ENCODE results near the gene MAT2A. TPM values are rescaled to one million over a fixed set of nuclear protein-coding genes. Genes with fewer than 3 reads are reported as not detected.
A peak's percentile ranks its signal among the peaks of the same experiment; 100 is the strongest.

MAT2A gene
- total and polyA plus RNA-seq, 9 of the 15 experiments (the other 6 are each of a cell fraction or from before 2014, with no cell fraction given), result 130 to 1,027 (median 240) TPM

DNA sequence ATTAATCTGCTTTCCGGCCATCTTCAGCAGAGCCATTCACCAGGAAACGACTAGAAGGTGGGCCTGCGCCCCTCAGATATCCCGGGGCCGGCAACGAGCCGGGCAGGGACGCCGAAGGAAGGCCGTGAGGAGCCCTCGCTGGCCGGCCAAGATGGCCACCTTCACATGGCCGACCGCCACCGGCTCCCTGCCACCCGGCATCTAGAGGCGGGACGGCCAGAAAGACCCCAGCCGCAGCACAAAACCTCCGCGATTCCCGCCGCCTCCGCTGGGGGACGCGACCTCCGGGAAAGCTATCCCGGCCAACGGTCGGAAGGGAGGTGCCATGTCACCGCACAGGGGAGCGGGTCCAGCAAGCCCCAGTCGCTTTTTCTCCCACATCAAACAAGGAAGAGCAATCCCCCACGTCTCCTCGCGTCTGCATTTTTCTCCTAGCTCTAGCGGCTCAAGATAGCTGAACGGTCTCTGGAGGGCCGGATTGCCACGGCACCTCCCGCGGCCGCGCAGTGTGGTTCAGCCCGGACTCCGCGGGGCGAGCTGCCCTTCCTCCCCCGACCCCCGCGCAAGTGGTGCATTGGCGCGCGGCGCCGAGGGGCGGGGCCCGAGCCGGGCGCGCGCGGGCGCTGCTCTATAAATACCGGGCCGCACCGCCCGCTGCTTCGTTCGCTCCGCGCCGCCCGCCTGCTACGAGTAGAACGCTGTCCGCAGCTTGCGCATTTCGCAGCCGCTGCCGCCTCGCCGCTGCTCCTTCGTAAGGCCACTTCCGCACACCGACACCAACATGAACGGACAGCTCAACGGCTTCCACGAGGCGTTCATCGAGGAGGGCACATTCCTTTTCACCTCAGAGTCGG lies at the start of gene MAT2A (continued):
- TF ChIP-seq KLF6 (CRISPR knock-in tag; IDR thresholded peaks at IDR 0.05; ENCODE audit: borderline replicate concordance) (0 out of 2 replicates have a peak, but pooled peaks have one; percentile 21), MITF (IDR thresholded peaks at IDR 0.05) (peak; percentile 24; the same call in 1 of the 2 replicates), TBL1XR1 (IDR thresholded peaks at IDR 0.05; ENCODE audit: low read length in 2 of 2) (peak; percentile 20 to 94; a peak in 3 of 4 replicates), BDP1 (IDR thresholded peaks at IDR 0.05; ENCODE audit: insufficient read depth, insufficient read length) (no peak), POLR3G (IDR thresholded peaks at IDR 0.05; ENCODE audit: extremely low read depth, insufficient read length, insufficient replicate concordance) (no peak), MCM2 (IDR thresholded peaks at IDR 0.05; ENCODE audit: low read depth) (no peak), PURB (CRISPR knock-in tag; IDR thresholded peaks at IDR 0.05; ENCODE audit: low read depth) (no peak), ZNF717 (CRISPR knock-in tag; IDR thresholded peaks at IDR 0.05) (peak; percentile 59; the same call in 1 of the 2 replicates), KAT7 (CRISPR knock-in tag; IDR thresholded peaks at IDR 0.05; ENCODE audit: borderline replicate concordance) (peak; percentile 99; the same call in 1 of the 2 replicates), ZZZ3 (IDR thresholded peaks at IDR 0.05) (no peak), RUNX1 (IDR thresholded peaks at IDR 0.05; ENCODE audit: low read depth) (0 out of 2 replicates have a peak, but pooled peaks have one; percentile 60), CGGBP1 (CRISPR knock-in tag; IDR thresholded peaks at IDR 0.05) (peak; percentile 55), RBM22 (IDR thresholded peaks at IDR 0.05; ENCODE audit: low read depth, low read length, poor library complexity, severe bottlenecking) (no peak), FOXK2 (conservative IDR thresholded peaks at IDR 0.05 in 1 of 2, IDR thresholded peaks at IDR 0.05 in 1 of 2; ENCODE audit: low read depth in 2 of 2) (peak; percentile 14 to 100; a peak in 2 of 4 replicates), DACH1 (IDR thresholded peaks at IDR 0.05; ENCODE audit: partially characterized antibody) (no peak), ZNF133 (CRISPR knock-in tag; IDR thresholded peaks at IDR 0.05) (no peak), ZNF41 (CRISPR knock-in tag; conservative IDR thresholded peaks at IDR 0.05) (no peak), SUPT5H (IDR thresholded peaks at IDR 0.05) (peak; percentile 100), SREBF1 (IDR thresholded peaks at IDR 0.05; ENCODE audit: borderline replicate concordance, low read depth, low read length) (peak; percentile 72; the same call in 1 of the 2 replicates)
- TF ChIP-seq, protein P1, sequence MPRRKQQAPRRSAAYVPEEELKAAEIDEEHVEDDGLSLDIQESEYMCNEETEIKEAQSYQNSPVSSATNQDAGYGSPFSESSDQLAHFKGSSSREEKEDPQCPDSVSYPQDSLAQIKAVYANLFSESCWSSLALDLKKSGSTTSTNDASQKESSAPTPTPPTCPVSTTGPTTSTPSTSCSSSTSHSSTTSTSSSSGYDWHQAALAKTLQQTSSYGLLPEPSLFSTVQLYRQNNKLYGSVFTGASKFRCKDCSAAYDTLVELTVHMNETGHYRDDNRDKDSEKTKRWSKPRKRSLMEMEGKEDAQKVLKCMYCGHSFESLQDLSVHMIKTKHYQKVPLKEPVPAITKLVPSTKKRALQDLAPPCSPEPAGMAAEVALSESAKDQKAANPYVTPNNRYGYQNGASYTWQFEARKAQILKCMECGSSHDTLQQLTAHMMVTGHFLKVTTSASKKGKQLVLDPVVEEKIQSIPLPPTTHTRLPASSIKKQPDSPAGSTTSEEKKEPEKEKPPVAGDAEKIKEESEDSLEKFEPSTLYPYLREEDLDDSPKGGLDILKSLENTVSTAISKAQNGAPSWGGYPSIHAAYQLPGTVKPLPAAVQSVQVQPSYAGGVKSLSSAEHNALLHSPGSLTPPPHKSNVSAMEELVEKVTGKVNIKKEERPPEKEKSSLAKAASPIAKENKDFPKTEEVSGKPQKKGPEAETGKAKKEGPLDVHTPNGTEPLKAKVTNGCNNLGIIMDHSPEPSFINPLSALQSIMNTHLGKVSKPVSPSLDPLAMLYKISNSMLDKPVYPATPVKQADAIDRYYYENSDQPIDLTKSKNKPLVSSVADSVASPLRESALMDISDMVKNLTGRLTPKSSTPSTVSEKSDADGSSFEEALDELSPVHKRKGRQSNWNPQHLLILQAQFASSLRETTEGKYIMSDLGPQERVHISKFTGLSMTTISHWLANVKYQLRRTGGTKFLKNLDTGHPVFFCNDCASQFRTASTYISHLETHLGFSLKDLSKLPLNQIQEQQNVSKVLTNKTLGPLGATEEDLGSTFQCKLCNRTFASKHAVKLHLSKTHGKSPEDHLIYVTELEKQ (CRISPR knock-in tag; IDR thresholded peaks at IDR 0.05), result no peak
- TF ChIP-seq, protein P2, sequence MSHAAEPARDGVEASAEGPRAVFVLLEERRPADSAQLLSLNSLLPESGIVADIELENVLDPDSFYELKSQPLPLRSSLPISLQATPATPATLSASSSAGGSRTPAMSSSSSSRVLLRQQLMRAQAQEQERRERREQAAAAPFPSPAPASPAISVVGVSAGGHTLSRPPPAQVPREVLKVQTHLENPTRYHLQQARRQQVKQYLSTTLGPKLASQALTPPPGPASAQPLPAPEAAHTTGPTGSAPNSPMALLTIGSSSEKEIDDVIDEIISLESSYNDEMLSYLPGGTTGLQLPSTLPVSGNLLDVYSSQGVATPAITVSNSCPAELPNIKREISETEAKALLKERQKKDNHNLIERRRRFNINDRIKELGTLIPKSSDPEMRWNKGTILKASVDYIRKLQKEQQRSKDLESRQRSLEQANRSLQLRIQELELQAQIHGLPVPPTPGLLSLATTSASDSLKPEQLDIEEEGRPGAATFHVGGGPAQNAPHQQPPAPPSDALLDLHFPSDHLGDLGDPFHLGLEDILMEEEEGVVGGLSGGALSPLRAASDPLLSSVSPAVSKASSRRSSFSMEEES (CRISPR knock-in tag; IDR thresholded peaks at IDR 0.05), result no peak
- TF ChIP-seq, protein P3, sequence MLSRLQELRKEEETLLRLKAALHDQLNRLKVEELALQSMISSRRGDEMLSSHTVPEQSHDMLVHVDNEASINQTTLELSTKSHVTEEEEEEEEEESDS (CRISPR knock-in tag; IDR thresholded peaks at IDR 0.05), result no peak

Measured in K562 (cell line).